22Rv1 (cell line): Measurements from ENCODE around the gene TFF3.

Experiments
- ZFX ChIP-seq: fragments of 450-650 bp; IDR thresholded peaks from 2 replicates; pipeline ENCODE4 v1.6.1; 2017; ENCODE audit warnings: antibody characterized with exemption, borderline replicate concordance
- TF ChIP-seq, protein P1 (sequence below): fragments of 450-650 bp; IDR thresholded peaks from 2 replicates; pipeline ENCODE4 v1.5.1; 2017; ENCODE audit warnings: mild to moderate bottlenecking

- TF ChIP-seq, protein P1, sequence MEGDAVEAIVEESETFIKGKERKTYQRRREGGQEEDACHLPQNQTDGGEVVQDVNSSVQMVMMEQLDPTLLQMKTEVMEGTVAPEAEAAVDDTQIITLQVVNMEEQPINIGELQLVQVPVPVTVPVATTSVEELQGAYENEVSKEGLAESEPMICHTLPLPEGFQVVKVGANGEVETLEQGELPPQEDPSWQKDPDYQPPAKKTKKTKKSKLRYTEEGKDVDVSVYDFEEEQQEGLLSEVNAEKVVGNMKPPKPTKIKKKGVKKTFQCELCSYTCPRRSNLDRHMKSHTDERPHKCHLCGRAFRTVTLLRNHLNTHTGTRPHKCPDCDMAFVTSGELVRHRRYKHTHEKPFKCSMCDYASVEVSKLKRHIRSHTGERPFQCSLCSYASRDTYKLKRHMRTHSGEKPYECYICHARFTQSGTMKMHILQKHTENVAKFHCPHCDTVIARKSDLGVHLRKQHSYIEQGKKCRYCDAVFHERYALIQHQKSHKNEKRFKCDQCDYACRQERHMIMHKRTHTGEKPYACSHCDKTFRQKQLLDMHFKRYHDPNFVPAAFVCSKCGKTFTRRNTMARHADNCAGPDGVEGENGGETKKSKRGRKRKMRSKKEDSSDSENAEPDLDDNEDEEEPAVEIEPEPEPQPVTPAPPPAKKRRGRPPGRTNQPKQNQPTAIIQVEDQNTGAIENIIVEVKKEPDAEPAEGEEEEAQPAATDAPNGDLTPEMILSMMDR = no peak
- no peak for TF ChIP-seq ZFX
Measured at GRCh38 chr21:42285569-42286245, 29.5 kb downstream of the TFF3 start.
